Mucosa of descending colon (tissue), 3 donors: ENCODE data around the gene MSL3. TPM values are rescaled to one million over a fixed set of nuclear protein-coding genes. Genes with fewer than 3 reads are reported as not detected.
A peak's percentile ranks its signal among the peaks of the same experiment; 100 is the strongest.

ENCODE experiments used
- ATAC-seq: fragments of 200-7000 bp; cut with Tn5 transposase; one replicate; pipeline ENCODE4 v1.9.1; 2020; ENCODE audit warnings: mild to moderate bottlenecking, moderate library complexity
- DNase-seq, 3 donors: peaks; one replicate each; pipeline ENCODE4 v3.0.0-alpha.2; 2020
- H3K36me3 ChIP-seq: fragments of 200-600 bp; one replicate; pipeline ENCODE4 v1.8.0; 2021; ENCODE audit warnings: low read depth, mild to moderate bottlenecking
- H3K4me1 ChIP-seq: fragments of 200-600 bp; one replicate; pipeline ENCODE4 v1.8.0; 2021; ENCODE audit warnings: low read depth, mild to moderate bottlenecking
- H3K4me3 ChIP-seq: fragments of 200-600 bp; one replicate; pipeline ENCODE4 v1.8.0; 2021; ENCODE audit warnings: mild to moderate bottlenecking
- H3K9me3 ChIP-seq: fragments of 200-600 bp; one replicate; pipeline ENCODE4 v1.8.0; 2021; ENCODE audit warnings: mild to moderate bottlenecking
- intact Hi-C, 2 donors: fragments of 100-400 bp; cut with DNase I in 1 of 2; cut with micrococcal nuclease in 1 of 2; formaldehyde crosslinking; loops; one replicate each; pipeline versions ENCODE4 v1.11.0 to v1.11.1; 2022; cut with DNase I, micrococcal nuclease
- total RNA-seq, 3 donors: library from RNA; stranded (reverse); fragmentation: NEBNext Ultra II Directional in 2 of 3; extraction: Animal tissue kit (Norgen Biotek cat#: 25700) in 2 of 3; gene quantifications; one replicate each; pipeline versions ENCODE4 v1.2.1 to v1.2.4, GENCODE V29; 2021 to 2023
- TF ChIP-seq, protein P1 (sequence below): fragments of 200-600 bp; IDR thresholded peaks from one replicate; pipeline ENCODE4 v1.8.0; 2022; ENCODE audit warnings: antibody characterized with exemption, mild to moderate bottlenecking
- donor health status: DM: no; HTN: no; CAD: no; lungs with moderate emphysema.
- donor health status: DM: no; HTN: no; CAD: no.
- donor health status: DM: no; HTN: yes; CAD: no.

Gene MSL3
- total RNA-seq, 3 donors from 2014 or later, result 17.2 to 25.3 (median 19.5) TPM

DNA sequence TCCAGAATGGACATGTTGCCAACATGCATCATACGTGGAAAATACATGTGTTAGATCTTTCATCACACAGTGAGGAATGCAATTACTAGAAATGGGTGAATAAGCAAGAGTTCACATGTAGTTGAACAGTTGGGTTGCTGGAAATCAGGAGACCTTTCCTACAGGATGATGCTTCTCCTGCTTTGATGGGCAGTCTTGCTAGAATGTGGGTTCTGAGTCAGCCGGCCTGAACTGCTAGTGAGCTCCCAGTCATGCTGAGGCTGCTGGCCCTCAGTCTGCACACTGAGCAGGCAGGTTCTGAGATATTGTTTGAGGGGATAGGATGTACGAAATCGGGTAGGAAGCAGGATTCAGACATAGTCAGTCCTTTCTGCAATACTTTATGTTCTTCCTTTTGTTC is 20.2 kb downstream of the MSL3 start:
- Histone ChIP-seq H3K4me1 (no peaks in the 10 kb centered on the region), H3K9me3 (no peaks in the 10 kb centered on the region), H3K36me3 (no peaks in the 10 kb centered on the region), H3K4me3 (no peak overlapping the region)
- DNase-seq, result no peak
- intact Hi-C loops, result loop anchor here in 1 of 2 donors (10.0 kb wide), 1 partner anchor 243 kb away; no protein-coding TSS in a partner anchor
- no peak for ATAC-seq
- TF ChIP-seq, protein P1, sequence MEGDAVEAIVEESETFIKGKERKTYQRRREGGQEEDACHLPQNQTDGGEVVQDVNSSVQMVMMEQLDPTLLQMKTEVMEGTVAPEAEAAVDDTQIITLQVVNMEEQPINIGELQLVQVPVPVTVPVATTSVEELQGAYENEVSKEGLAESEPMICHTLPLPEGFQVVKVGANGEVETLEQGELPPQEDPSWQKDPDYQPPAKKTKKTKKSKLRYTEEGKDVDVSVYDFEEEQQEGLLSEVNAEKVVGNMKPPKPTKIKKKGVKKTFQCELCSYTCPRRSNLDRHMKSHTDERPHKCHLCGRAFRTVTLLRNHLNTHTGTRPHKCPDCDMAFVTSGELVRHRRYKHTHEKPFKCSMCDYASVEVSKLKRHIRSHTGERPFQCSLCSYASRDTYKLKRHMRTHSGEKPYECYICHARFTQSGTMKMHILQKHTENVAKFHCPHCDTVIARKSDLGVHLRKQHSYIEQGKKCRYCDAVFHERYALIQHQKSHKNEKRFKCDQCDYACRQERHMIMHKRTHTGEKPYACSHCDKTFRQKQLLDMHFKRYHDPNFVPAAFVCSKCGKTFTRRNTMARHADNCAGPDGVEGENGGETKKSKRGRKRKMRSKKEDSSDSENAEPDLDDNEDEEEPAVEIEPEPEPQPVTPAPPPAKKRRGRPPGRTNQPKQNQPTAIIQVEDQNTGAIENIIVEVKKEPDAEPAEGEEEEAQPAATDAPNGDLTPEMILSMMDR, result no peak

DNA sequence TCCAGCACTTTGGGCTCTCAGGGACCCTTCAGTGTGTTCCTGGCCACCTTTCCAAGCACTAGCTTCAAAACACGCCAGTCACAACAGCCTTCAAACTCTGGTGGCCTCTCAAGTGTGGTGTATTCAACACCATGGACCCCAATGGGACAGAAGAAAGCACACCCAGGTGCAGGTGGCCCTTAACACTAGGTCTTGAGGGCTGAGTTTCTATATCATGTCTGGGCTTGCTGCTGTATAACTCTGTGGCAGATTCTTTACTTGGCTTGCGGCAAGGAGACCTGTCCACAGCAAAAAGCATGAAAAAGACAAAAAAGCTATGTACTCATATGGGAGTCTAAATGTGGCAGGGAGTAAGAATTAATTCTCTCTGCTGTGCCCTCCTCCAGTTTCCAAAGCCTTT is 23.1 kb downstream of the MSL3 start:
- intact Hi-C loops, result no loop called here
- no peak for ATAC-seq
- no peaks in the 10 kb centered on the region for H3K36me3 ChIP-seq
- TF ChIP-seq, protein P1, result no peak
- H3K9me3 ChIP-seq, result no peaks in the 10 kb centered on the region
- H3K4me1 ChIP-seq, result no peaks in the 10 kb centered on the region
- DNase-seq, result no peak
- H3K4me3 ChIP-seq, result no peak overlapping the region

DNA sequence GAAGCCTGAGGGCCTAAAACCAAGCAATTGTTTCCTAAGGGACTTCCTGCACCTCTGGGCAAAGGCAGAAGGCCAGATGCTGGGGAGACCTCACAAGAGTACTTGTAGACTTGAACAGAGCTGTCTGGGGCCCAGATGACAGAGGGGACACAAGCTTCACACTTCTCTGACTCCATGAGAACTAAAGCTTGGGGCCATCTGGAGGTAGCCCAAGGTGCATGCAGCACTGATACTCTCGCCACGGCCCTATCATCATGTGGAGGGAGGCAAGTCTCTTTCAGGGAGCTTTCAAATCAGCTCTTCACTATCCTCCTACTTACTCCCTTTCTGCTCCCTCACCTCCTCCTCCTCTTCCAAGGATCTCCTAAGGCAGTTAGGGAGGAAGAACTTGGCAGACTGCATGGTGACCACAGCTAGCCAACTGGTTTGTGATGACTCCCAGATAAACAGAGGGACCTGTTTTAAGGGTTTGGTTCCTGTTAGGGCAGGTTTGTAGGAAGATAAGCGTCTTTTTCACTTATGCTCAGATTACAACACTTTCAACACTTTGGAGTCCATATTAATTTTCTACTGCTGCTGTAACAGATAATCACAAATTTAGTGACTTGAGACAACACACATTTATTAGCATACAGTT is 23.8 kb downstream of the MSL3 start:
- Histone ChIP-seq H3K9me3 (no peaks in the 10 kb centered on the region), H3K4me1 (no peaks in the 10 kb centered on the region), H3K4me3 (no peak overlapping the region), H3K36me3 (no peaks in the 10 kb centered on the region)
- TF ChIP-seq, protein P1, result no peak
- ATAC-seq, result no peak
- intact Hi-C loops, result no loop called here
- DNase-seq, result no peak

DNA sequence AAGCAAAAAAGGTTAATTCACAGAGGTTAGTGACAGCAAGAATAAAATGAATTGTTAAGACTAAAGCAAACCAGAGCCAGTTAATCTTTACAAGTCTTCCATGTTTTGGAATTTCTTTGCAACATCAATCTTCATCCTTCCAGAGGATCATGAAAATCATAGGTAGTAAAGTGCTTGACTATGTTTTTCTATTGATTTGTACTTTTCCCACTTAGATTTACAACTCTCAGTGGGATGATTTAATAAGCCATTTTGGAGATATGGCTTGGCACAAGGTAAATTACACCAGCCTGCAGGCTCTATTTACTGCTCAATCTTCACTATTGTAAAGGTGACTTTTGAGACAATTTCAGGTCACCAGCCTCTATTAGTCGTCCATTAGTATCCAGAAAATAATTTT is 26.5 kb downstream of the MSL3 start:
- Histone ChIP-seq H3K36me3 (no peaks in the 10 kb centered on the region), H3K4me1 (no peaks in the 10 kb centered on the region), H3K4me3 (no peak overlapping the region), H3K9me3 (no peaks in the 10 kb centered on the region)
- intact Hi-C loops, result no loop called here
- TF ChIP-seq, protein P1, result no peak
- ATAC-seq (no peak), DNase-seq (no peak)

DNA sequence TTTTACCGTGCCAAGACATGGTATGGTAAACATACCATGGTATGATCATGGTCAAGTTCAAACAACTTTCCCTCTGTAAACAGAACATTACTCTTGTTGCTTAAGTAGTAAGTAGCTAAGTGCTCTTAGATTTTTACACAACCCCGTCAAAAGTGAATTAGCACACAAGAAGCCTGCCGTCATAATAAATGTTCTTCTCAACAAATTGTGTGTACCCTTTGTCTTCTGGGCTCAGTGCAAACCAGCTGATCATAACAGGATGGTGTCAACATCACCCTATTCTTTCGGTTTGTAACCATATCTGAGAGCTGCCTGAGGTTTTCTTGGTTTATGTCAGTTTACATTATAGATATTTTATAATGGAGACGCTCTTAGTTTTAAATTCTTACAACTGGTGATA is 28.8 kb downstream of the MSL3 start:
- Histone ChIP-seq H3K36me3 (no peaks in the 10 kb centered on the region), H3K4me1 (no peaks in the 10 kb centered on the region), H3K9me3 (no peaks in the 10 kb centered on the region), H3K4me3 (no peak overlapping the region)
- DNase-seq (no peak), ATAC-seq (no peak)
- TF ChIP-seq, protein P1, result no peak
- intact Hi-C loops, result no loop called here

DNA sequence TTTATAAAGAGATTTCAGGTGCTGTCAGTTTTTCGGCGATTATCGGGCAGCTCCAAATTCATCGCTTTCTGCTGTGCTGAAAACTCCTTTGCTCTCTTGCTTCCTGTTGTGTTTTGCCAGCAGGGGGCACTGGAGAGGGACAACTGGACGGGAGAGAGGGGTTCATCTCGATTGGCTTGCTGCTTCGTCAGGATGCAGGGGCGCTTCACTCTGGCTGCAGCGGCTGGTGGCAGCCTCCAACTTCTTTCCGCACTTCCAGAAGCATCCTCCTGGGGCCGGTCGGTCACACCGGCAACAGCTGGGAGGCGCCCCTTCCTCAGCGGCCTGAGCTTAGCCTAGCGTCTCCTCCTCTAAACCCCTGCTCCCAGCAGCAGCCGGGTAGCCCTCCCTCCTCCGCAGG is 29.5 kb downstream of the MSL3 start:
- Histone ChIP-seq H3K4me1 (no peaks in the 10 kb centered on the region), H3K4me3 (no peak overlapping the region), H3K9me3 (no peaks in the 10 kb centered on the region), H3K36me3 (no peaks in the 10 kb centered on the region)
- TF ChIP-seq, protein P1, result no peak
- ATAC-seq, result peak; percentile 36
- peak in 2 of 3 donors; percentile 40 to 54 for DNase-seq
- intact Hi-C loops, result no loop called here
